ENCODE data around the gene TOP1. TPM values are rescaled to one million over a fixed set of nuclear protein-coding genes. Genes with fewer than 3 reads are reported as not detected.

Gene TOP1
- total and polyA plus RNA-seq, 9 of the 15 experiments (the other 6 are each of a cell fraction or from before 2014, with no cell fraction given) = 26.4 to 127 (median 39.6) TPM

- no peaks in the 10 kb centered on the region for H3K4me1 ChIP-seq (replicated peaks in 1 of 2; ENCODE audit: control insufficient read depth in 2 of 2, insufficient read depth in 2 of 2, low read length in 2 of 2)
- H3K36me3 ChIP-seq (ENCODE audit: control insufficient read depth, insufficient read depth, low read length) = peaks cover 74% of the 10 kb centered on the region; the same call in 2 of the 3 replicates
- intact Hi-C loops (cut with micrococcal nuclease) (loop anchor here (1.0 kb wide), 2 partner anchors 58 to 166 kb away; partner anchors contain the start of gene LPIN3), in situ Hi-C loops (cut with MboI) (no loop called here)
- H3K27me3 ChIP-seq (ENCODE audit: control insufficient read depth in 2 of 2, insufficient read depth in 2 of 2, low read length in 2 of 2) = no peaks in the 10 kb centered on the region
- H2AFZ ChIP-seq (ENCODE audit: low read depth, low read length) = no peak overlapping the region
- ChIA-PET CTCF (ENCODE audit: low intra/inter-chr PET ratio) (interaction anchor here (0.5 to 3.0 kb wide), 5 partner anchors 49 to 166 kb away, joined by 3 to 50 read pairs (median 4); partner anchors contain the start of gene LPIN3), POLR2A (no interaction called here)
- DNase-seq (ENCODE audit: extremely low read depth in 1 of 4, low spot score in 3 of 4) (no peak), FAIRE-seq (no peak), ATAC-seq (no peak)
- no peak overlapping the region for H3K4me3 ChIP-seq
- H3K9me3 ChIP-seq (replicated peaks; ENCODE audit: control insufficient read depth, insufficient read depth, low read depth, low read length) = no peaks in the 10 kb centered on the region
- no peaks in the 10 kb centered on the region for H3K9me1 ChIP-seq (ENCODE audit: control insufficient read depth, insufficient read depth, low read length)
- BruUV-seq (replicated peaks) = no TSS peak
- H3K79me2 ChIP-seq (ENCODE audit: control insufficient read depth, insufficient read depth, low read length) = no peaks in the 10 kb centered on the region
- no peak overlapping the region for H3K4me2 ChIP-seq (ENCODE audit: insufficient read depth, low read length)
- peaks cover 12% of the 10 kb centered on the region; the same call in 1 of the 2 replicates for H4K20me1 ChIP-seq (replicated peaks; ENCODE audit: control insufficient read depth, insufficient read depth, low read length)
- WGBS (ENCODE audit: insufficient coverage, low coverage, missing lambda C conversion rate) = 89% methylated on average over 12 of the region's 13 CpGs
- TF ChIP-seq UBTF (IDR thresholded peaks at IDR 0.05; ENCODE audit: borderline replicate concordance in 1 of 2, low read depth in 2 of 2, low read length in 2 of 2) (no peak), ZNF592 (IDR thresholded peaks at IDR 0.05) (no peak), ZMIZ1 (IDR thresholded peaks at IDR 0.05; ENCODE audit: low read depth in 2 of 2, low read length in 2 of 2) (no peak), NFATC3 (IDR thresholded peaks at IDR 0.05) (no peak), FOS (IDR thresholded peaks at IDR 0.05; ENCODE audit: extremely low read depth, insufficient read length) (no peak), POU5F1 (IDR thresholded peaks at IDR 0.05; ENCODE audit: borderline replicate concordance, low read depth, low read length, partially characterized antibody) (no peak)
- TF ChIP-seq, protein P1, sequence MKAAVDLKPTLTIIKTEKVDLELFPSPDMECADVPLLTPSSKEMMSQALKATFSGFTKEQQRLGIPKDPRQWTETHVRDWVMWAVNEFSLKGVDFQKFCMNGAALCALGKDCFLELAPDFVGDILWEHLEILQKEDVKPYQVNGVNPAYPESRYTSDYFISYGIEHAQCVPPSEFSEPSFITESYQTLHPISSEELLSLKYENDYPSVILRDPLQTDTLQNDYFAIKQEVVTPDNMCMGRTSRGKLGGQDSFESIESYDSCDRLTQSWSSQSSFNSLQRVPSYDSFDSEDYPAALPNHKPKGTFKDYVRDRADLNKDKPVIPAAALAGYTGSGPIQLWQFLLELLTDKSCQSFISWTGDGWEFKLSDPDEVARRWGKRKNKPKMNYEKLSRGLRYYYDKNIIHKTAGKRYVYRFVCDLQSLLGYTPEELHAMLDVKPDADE (conservative IDR thresholded peaks at IDR 0.05; ENCODE audit: control insufficient read depth, low read depth, low read length) = no peak
- H3K9ac ChIP-seq (ENCODE audit: insufficient read depth in 1 of 2, low read depth in 2 of 2, low read length in 2 of 2) = no peak overlapping the region
- H3K27ac ChIP-seq (ENCODE audit: extremely low read depth, low read depth, low read length) = no peak overlapping the region
These were observed 145.2 kb downstream of the TOP1 start for GRCh38 chr20:41173791-41174341.
